NB4 (cell line): ENCODE results near the gene C9orf85.
A peak's percentile ranks its signal among the peaks of the same experiment; 100 is the strongest.
"Not testable (repeated sequence)": the region's sequence is repeated elsewhere in the genome, so short reads cannot be mapped to it uniquely, and the experiment has no call there.

Experiments used
- DNase-seq: peaks from one replicate; pipeline ENCODE4 v3.0.0; 2010; ENCODE audit warnings: low read depth
- H3K4me3 ChIP-seq: one replicate; pipeline ENCODE4 v1.5.1; 2011; ENCODE audit warnings: mild to moderate bottlenecking, low read depth, low read length, moderate library complexity
- CTCF ChIP-seq: IDR thresholded peaks from one replicate; pipeline ENCODE4 v1.5.1; 2012; ENCODE audit warnings: low read depth, low read length
- MAX ChIP-seq: IDR thresholded peaks from 2 replicates; pipeline ENCODE4 v1.6.1; 2011; ENCODE audit warnings: low read depth, low read length
- MYC ChIP-seq: IDR thresholded peaks from 2 replicates; pipeline ENCODE4 v1.6.1; 2011; ENCODE audit warnings: low read depth, low read length
- POLR2A ChIP-seq: IDR thresholded peaks from 2 replicates; pipeline ENCODE4 v1.6.1; 2011; ENCODE audit warnings: mild to moderate bottlenecking; ENCODE audit not compliant: insufficient read length; ENCODE audit errors: extremely low read depth

Gene C9orf85

GRCh38 chr9:71990466-71990865 is 79.0 kb downstream of the C9orf85 start:
- TF ChIP-seq MAX, result no peak
- TF ChIP-seq CTCF, result no peak
- TF ChIP-seq POLR2A, result no peak
- no peak for TF ChIP-seq MYC
- DNase-seq, result peak; percentile 69
- no peak overlapping the region for H3K4me3 ChIP-seq

- no peak for TF ChIP-seq POLR2A
- TF ChIP-seq CTCF, result no peak
- no peak for TF ChIP-seq MAX
- no peak for TF ChIP-seq MYC
- H3K4me3 ChIP-seq, result no peak overlapping the region
- no peak for DNase-seq
Measured at GRCh38 chr9:72005451-72005850, 94.0 kb downstream of the C9orf85 start.

GRCh38 chr9:72006501-72006900 is 95.1 kb downstream of the C9orf85 start:
- H3K4me3 ChIP-seq, result no peak overlapping the region
- no peak for DNase-seq
- no peak for TF ChIP-seq CTCF
- no peak for TF ChIP-seq MYC
- TF ChIP-seq MAX, result no peak
- no peak for TF ChIP-seq POLR2A

- DNase-seq, H3K4me3 ChIP-seq: not testable (repeated sequence)
Measured at GRCh38 chr9:72007726-72008125, 96.3 kb downstream of the C9orf85 start.

- DNase-seq, result peak; percentile 50
- H3K4me3 ChIP-seq, result no peak overlapping the region
- TF ChIP-seq MAX (no peak), MYC (no peak), CTCF (no peak), POLR2A (no peak)
Measured at GRCh38 chr9:72012646-72013045, 101.2 kb downstream of the C9orf85 start.

- H3K4me3 ChIP-seq, result no peak overlapping the region
- no peak for TF ChIP-seq CTCF
- TF ChIP-seq POLR2A, result no peak
- no peak for TF ChIP-seq MYC
- no peak for TF ChIP-seq MAX
- peak; percentile 40 for DNase-seq
Measured at GRCh38 chr9:72013292-72013760, 101.9 kb downstream of the C9orf85 start.
